ENCODE data around the gene ATP13A1.
A peak's percentile ranks its signal among the peaks of the same experiment; 100 is the strongest.
"Not testable (repeated sequence)": the region's sequence is repeated elsewhere in the genome, so short reads cannot be mapped to it uniquely, and the experiment has no call there.

Gene ATP13A1

GRCh38 chr19:19665420-19665948 lies 2.0 kb upstream of the ATP13A1 start:
- FAIRE-seq: not testable (repeated sequence)

GRCh38 chr19:19662871-19663255 lies 613 bp downstream of the ATP13A1 start:
- DNase-seq (ENCODE audit: insufficient read length, low spot score) (no peak), FAIRE-seq (no peak)

More at GRCh38 chr19:19665420-19665948, 2.0 kb upstream of the ATP13A1 start:
- DNase-seq (ENCODE audit: insufficient read length, low spot score): not testable (repeated sequence)

- no peak for DNase-seq (ENCODE audit: insufficient read length, low spot score)
- no peak for FAIRE-seq
These were observed 1.1 kb downstream of the ATP13A1 start for GRCh38 chr19:19662344-19662743.

- no peak for DNase-seq (ENCODE audit: insufficient read length, low spot score)
- no peak for FAIRE-seq
These were observed 1.7 kb downstream of the ATP13A1 start for GRCh38 chr19:19661675-19662251.

- DNase-seq (ENCODE audit: insufficient read length, low spot score) (no peak), FAIRE-seq (no peak)
These were observed 2.3 kb downstream of the ATP13A1 start for GRCh38 chr19:19661141-19661674.

- no peak for FAIRE-seq
These were observed 3.7 kb downstream of the ATP13A1 start for GRCh38 chr19:19659646-19660245.

GRCh38 chr19:19657397-19657783 lies 6.1 kb downstream of the ATP13A1 start:
- FAIRE-seq: no peak
- DNase-seq (ENCODE audit: insufficient read length, low spot score): no peak

More at GRCh38 chr19:19659646-19660245, 3.7 kb downstream of the ATP13A1 start:
- DNase-seq (ENCODE audit: insufficient read length, low spot score): no peak

- FAIRE-seq (peak; percentile 52), DNase-seq (ENCODE audit: insufficient read length, low spot score) (no peak)
These were observed 6.8 kb downstream of the ATP13A1 start for GRCh38 chr19:19656451-19657396.

- FAIRE-seq: no peak
These were observed 7.7 kb downstream of the ATP13A1 start for GRCh38 chr19:19655641-19656343.

GRCh38 chr19:19655051-19655594 lies 8.4 kb downstream of the ATP13A1 start:
- FAIRE-seq: no peak
- no peak for DNase-seq (ENCODE audit: insufficient read length, low spot score)

More at GRCh38 chr19:19655641-19656343, 7.7 kb downstream of the ATP13A1 start:
- no peak for DNase-seq (ENCODE audit: insufficient read length, low spot score)

GRCh38 chr19:19654441-19654840 lies 9.0 kb downstream of the ATP13A1 start:
- DNase-seq (ENCODE audit: insufficient read length, low spot score) (no peak), FAIRE-seq (no peak)

GRCh38 chr19:19653597-19654147 lies 9.8 kb downstream of the ATP13A1 start:
- FAIRE-seq (no peak), DNase-seq (ENCODE audit: insufficient read length, low spot score) (no peak)

- DNase-seq (ENCODE audit: insufficient read length, low spot score): no peak
- FAIRE-seq: no peak
These were observed 10.8 kb downstream of the ATP13A1 start for GRCh38 chr19:19652482-19653295.

GRCh38 chr19:19651076-19651475 lies 12.4 kb downstream of the ATP13A1 start:
- no peak for FAIRE-seq
- no peak for DNase-seq (ENCODE audit: insufficient read length, low spot score)

- DNase-seq (ENCODE audit: insufficient read length, low spot score) (no peak), FAIRE-seq (no peak)
These were observed 13.1 kb downstream of the ATP13A1 start for GRCh38 chr19:19650331-19650730.

- FAIRE-seq (no peak), DNase-seq (ENCODE audit: insufficient read length, low spot score) (no peak)
These were observed 13.9 kb downstream of the ATP13A1 start for GRCh38 chr19:19649580-19649995.

- DNase-seq (ENCODE audit: insufficient read length, low spot score) (no peak), FAIRE-seq (no peak)
These were observed 14.3 kb downstream of the ATP13A1 start for GRCh38 chr19:19649155-19649554.

- DNase-seq (ENCODE audit: insufficient read length, low spot score) (no peak), FAIRE-seq (no peak)
These were observed 16.2 kb downstream of the ATP13A1 start for GRCh38 chr19:19647037-19647835.
